GM10248 (cell line): ENCODE data around the gene KRTAP7-1.

ENCODE experiments used
- CTCF ChIA-PET: fragments of 300-600 bp; sonication (Branson Sonifier 250); formaldehyde crosslinking; extraction: SDS; loops from one replicate; lab custom pipeline; 2021; ENCODE audit warnings: antibody characterized with exemption; lab: Yijun Ruan, JAX
- POLR2A ChIA-PET: fragments of 350-650 bp; sonication (Branson Sonifier 250); formaldehyde crosslinking; extraction: SDS; loops from one replicate; lab custom pipeline; 2020; ENCODE audit warnings: antibody characterized with exemption; lab: Yijun Ruan, JAX
- DNase-seq: peaks from one replicate; pipeline ENCODE4 v3.0.0; 2012; ENCODE audit errors: extremely low spot score
- TF ChIP-seq, protein P1 (sequence below): IDR thresholded peaks from 2 replicates; pipeline ENCODE4 v1.5.1; 2012; ENCODE audit warnings: mild to moderate bottlenecking, low read depth; ENCODE audit errors: extremely low read depth, missing control alignments, control extremely low read depth

KRTAP7-1 gene, protein sequence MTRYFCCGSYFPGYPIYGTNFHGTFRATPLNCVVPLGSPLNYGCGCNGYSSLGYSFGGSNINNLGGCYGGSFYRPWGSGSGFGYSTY

DNA sequence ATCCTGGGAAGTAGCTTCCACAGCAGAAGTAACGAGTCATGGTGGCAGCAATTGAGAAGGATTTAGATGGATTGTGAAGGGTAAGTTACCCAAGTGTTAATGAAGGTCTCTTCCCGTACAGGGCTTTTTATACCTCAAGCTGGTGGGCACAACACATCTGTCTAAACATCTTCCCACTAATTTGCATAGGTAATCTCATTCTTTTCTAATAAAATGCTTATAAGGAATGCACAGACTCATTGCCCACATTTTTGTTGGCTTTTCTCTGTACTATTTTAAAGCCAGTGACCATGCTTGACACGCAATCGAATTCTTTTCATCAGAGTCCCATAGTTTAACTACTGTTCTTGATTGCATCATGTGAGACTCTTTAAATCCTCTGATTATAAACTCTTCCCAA is at the start of gene KRTAP7-1:
TSS of gene KRTAP7-1 (minus strand) at position 101 of the 400 bp plus-strand sequence. CDS start at position 40, 61 bp downstream.
- DNase-seq, result no peak
- TF ChIP-seq, protein P1, sequence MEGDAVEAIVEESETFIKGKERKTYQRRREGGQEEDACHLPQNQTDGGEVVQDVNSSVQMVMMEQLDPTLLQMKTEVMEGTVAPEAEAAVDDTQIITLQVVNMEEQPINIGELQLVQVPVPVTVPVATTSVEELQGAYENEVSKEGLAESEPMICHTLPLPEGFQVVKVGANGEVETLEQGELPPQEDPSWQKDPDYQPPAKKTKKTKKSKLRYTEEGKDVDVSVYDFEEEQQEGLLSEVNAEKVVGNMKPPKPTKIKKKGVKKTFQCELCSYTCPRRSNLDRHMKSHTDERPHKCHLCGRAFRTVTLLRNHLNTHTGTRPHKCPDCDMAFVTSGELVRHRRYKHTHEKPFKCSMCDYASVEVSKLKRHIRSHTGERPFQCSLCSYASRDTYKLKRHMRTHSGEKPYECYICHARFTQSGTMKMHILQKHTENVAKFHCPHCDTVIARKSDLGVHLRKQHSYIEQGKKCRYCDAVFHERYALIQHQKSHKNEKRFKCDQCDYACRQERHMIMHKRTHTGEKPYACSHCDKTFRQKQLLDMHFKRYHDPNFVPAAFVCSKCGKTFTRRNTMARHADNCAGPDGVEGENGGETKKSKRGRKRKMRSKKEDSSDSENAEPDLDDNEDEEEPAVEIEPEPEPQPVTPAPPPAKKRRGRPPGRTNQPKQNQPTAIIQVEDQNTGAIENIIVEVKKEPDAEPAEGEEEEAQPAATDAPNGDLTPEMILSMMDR, result no peak
- ChIA-PET POLR2A (no interaction called here), CTCF (interaction anchor here (1.6 kb wide), 1 partner anchor 257 kb away, joined by 3 read pairs; no protein-coding TSS in a partner anchor)

DNA sequence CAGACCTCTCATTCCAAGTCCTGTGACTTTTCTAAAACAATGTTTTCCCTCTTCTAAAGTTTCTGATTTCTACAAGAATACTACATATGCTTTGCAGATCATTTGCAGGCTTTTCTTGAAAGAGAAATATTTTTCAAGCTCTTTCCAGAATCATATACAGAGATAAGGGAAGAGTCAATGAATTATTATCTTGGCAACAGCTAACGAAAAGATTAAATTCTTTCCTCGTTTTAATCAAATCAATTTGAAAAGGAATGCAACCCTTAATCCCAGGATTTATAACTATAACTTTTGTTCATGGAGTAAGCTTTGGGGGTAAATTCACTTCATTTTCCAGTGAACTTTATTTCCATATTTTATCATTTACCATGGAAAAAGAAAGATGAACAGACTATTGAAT is 45.0 kb upstream of the KRTAP7-1 start:
- CTCF ChIA-PET, result interaction anchor here (1.2 to 1.3 kb wide), 2 partner anchors 13 to 20 kb away, joined by 3 read pairs; no protein-coding TSS in a partner anchor
- no peak for DNase-seq
- POLR2A ChIA-PET, result no interaction called here
- TF ChIP-seq, protein P1, result no peak

DNA sequence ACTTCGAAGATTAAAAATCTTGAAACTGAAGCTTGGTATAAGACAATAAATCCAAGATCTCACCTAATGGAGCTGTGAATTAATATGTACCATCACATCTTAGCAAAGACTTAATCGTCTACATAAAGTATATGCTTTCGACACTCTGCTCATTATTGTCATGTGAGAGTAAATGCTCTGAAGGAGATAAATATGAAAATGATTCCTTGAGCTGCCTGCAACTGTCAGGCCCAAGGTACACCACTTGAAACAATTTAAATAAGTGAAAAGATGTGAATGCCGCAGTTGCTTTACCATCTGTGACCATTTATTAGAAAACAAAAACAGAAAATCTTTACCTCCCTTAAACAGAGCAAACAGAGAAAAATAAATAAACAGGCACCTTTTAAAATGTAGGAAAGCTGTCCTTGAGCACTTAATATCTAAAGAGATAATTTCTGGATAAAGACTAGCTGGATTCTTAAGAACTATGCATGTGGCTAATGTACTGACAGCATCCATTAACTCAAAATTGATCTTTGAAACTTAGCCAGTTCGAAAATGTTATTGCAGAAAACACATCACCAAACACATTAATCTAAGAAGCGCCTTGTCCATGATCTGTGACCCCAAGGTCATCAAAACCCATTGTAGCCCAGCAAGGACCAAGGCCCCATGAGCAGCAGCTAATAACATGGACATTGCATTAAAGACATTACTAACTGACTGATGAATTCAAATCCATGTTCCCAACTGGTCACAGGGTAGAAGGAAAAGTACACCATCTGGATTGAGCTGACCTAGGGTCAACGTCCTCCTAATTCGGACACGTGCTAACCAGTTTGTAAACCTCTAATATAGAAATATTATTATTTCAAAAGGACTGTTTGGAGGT is 18.3 kb upstream of the KRTAP7-1 start:
- TF ChIP-seq, protein P1, result no peak
- DNase-seq, result no peak
- CTCF ChIA-PET, result interaction anchor here (1.4 to 2.7 kb wide), 3 partner anchors 9 to 15 kb away, joined by 4 to 7 read pairs (median 6); no protein-coding TSS in a partner anchor
- POLR2A ChIA-PET, result no interaction called here

DNA sequence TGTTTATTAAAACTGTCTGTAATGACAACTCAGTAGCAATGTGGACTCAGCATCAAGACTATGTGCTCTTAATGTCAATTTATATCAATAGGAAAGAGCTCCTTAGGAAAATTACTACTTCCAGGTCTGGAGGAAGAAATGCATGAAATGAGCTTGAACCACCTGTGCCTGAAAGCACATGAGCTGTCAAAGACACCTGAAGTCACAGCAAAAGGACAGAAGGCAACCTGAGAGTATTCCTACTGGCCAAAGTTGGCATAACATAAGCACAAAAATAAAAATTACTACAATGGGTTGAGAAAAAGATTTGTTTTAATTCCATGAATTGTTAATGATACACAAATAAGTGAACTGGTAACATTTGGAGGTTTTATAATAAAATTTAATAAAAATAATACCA is 13.4 kb upstream of the KRTAP7-1 start:
- ChIA-PET CTCF (no interaction called here), POLR2A (no interaction called here)
- no peak for DNase-seq
- TF ChIP-seq, protein P1, result no peak

DNA sequence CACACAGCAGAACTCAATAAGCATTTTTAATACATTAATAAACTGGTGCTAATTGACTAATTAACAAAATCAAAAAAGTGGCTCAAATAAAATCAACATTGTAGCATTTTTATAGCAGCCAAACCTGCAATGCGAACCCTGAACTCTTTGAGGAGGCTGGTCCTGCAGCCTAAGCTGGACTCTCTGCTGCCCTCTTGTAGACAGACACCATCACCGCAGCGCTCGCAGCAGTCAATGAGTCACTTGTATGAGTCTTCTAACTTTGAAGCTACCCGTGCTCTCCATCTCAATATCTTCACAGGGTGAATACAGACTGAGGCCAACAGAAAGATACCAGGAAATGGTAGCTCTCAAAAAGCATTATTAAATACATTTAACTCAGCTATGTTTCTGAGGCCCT is 9.7 kb upstream of the KRTAP7-1 start:
- POLR2A ChIA-PET, result no interaction called here
- CTCF ChIA-PET, result interaction anchor here (1.1 kb wide), 1 partner anchor 10 kb away, joined by 3 read pairs; no protein-coding TSS in a partner anchor
- TF ChIP-seq, protein P1, result no peak
- peak; percentile 23 for DNase-seq

DNA sequence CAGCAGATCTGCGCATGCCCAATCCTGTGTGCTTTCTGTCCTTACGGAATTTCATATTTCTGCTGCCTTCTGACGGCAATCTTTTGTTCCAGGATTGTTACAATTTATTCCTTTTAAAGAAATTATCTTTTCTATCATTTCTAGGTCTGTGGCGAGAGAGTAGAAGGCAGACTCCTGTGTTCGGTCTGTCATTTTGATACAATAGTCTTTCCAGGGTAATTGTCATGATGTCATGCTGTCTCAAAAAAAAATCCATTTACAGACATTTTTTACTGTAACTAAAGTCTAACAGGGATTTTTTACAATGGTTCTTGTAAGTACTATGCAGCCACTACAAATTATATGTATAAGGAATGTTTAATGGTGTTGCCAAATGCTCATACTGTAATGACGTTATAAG is 9.0 kb upstream of the KRTAP7-1 start:
- POLR2A ChIA-PET, result no interaction called here
- TF ChIP-seq, protein P1, result no peak
- CTCF ChIA-PET, result interaction anchor here (1.5 kb wide), 1 partner anchor 12 kb away, joined by 3 read pairs; no protein-coding TSS in a partner anchor
- no peak for DNase-seq
